IPS-11a (cell line): ENCODE results near the gene SRC.

Source experiments
- H3K4me3 ChIP-seq: one replicate; pipeline ENCODE4 v1.5.1; 2013; ENCODE audit warnings: low read depth, low read length, control low read depth

SRC gene

DNA sequence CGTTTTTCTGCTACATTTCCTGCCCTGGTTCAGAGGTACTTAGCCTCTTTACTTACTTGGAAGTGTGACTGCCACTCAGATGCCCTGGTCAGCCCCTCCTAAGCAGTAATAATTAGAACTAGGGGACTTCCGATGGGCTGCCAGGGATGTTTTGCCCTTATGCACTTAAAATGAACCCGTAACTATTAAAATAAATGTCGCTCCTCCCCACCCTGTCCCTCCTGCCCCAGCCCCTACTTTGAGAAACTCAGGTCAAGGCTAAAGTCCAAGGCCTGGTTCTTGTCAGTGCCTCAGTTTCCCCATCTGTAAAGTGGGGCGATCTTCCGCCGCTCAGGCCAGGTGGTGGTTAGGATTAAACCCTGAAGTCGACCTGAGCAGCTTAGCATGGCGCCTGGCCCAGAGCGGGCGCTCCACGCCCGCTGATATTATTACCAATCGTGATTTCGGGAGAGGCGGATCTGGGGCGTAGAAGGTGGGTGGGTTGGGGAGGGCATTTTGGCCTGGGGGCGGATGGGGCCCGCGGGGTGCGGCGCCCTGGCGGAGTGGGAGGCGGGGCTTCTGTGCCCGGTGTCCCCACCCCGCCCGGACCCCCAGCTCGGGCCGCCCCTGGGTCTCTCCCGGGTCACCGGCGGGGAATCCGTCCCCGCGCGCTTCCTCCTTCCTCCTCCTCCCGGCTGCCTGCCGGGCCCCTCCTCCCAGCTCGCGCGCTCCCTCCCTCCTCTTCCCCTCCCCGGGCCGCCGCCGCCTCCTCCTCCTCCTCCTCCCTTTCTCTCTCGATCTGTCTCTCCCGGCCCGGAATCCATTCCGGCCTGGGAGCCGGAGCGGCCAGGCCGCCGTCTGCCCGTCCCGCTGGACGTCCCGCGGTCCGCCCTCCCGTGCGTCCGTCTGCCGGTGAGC, at the start of gene SRC:
TSS of gene SRC (plus strand) at position 802 of the 897 bp plus-strand sequence. CDS start 38,014 bp downstream, outside the sequence.
- H3K4me3 ChIP-seq = peak within 1 kb of the TSS; percentile 40

DNA sequence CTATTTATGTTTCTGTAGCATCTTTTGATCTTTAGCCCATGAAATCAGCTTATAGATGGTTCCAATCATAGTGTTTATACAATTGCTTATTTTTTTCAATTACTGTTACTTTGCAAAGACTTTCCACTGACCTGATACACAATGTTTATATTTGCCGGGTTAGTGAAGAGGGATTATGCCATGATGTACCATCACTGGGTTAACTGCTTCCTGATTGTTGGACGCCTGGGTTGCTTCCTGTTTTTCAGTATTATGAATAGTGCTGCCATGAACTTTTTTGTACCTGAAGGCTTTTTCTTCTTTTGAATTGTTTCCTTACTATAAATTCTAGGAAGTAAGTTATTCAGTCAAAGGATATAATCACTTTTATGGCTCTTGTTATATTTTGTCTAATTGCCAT, 49.6 kb upstream of the SRC start:
- no peak overlapping the region for H3K4me3 ChIP-seq

DNA sequence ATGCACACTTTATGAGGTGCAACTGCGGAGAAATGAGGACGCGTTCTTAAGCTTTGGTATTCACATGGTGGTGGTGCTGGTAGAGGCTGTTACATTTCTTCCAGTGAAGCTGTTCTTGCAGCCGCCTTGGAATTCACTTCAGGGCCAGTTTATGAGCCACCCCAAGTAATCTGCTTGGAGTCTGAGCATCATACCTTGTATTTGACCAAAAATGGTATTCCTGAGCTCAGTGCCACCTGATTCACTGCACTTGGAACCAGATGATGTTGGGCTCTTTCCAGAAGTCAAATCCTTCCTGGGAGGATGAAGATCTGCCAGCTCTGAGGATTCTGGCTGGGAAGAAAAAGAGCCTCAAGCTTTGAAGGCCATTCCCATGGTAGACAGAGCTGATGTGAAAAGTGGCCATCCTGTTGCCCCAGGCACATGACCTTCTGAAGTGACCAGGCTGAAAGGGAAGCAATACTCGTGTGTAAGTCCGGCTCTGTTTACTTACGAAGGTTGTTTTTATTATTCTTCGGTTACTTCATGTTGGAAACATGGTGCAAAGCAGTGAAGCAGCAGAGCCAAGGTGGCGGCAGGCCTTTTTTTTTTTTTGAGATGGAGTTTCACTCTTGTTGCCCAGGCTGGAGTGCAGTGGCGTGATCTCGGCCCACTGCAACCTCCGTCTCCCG, 48.7 kb upstream of the SRC start:
- no peak overlapping the region for H3K4me3 ChIP-seq

DNA sequence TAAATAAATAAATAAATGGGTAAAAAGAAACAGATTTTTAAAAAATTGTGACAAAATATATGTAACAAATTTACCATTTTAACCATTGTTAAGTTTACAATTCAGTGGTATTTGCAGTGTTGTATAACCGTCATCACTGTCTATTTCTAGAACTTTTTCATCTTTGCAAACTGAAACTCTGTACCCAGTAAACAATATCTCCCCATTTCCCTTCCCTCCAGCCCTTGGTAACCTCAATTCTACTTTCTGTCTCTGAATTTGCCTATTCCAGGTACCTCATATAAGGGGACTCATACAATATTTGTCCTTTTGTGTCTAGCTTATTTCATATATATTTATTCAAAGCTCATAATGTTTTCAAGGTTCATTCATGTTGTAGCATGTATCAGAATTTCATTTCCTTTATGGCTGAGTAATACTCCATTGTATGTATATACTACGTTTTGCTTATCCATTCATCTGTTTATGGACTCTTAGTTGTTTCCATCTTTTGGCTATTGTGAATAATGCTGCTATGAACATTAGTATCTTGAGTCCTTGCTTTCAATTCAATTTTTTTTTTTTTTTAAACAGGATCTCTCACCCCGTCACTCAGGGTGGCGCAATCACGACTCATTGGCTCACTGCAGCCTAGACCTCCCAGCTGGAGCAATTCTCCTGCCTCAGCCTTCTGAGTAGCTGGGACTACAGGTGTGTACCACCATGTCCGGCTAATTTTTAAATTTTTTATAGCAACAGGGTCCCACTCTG, 47.6 kb upstream of the SRC start:
- H3K4me3 ChIP-seq = no peak overlapping the region

DNA sequence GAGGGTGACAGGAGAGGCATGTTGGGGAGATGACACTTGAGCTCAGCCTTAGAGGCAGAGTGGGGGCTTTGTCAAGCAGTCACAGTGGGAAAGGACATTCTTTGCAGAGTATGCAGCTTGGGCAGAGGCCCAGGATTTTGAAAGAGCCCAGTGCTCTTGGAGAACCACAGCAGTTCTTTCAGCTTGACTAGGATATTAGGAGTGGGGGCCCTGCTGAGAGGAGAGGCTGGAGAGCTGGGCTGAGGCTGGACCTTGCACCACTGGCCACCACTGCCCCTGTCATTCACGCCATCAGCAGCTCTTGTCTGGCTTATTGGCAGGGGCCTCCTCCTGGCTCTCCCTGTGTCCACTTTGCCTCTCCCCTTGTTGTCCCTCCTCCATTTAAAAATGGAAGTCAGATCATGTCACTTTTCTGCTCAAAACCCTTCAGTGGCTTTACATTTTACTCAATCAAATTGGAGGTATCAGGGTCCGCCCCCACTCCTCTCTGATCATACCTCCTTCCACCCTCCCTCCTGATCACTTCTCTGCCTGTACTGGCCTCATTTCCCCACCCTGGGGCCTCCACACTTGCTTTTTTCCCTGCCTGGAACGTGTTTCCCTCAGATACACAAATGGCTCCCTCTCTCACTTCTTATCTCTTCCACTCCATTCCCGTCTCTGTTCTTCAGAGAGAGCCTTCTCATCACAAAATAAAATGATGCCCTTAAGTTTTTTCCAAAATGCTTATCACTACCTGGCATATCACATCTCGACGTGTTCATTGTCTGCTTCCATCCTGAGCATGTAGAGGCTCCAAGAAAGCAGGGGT, 46.0 kb upstream of the SRC start:
- no peak overlapping the region for H3K4me3 ChIP-seq

DNA sequence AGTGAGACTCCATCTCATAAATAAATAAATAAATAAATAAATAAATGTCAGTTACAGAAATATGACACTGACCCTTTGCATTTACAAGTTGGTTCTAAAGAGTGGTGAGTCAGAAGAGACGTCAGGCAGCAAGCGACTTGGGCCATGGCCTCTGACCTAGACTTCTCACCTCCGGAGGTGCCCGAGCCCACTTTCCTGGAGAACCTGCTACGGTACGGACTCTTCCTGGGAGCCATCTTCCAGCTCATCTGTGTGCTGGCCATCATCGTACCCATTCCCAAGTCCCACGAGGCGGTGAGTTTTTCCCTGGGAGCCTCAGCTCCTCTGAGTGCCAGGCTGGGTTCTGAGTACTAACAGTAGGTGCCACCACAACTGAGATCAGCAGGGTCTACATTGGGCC, 44.8 kb upstream of the SRC start:
- H3K4me3 ChIP-seq = no peak overlapping the region

DNA sequence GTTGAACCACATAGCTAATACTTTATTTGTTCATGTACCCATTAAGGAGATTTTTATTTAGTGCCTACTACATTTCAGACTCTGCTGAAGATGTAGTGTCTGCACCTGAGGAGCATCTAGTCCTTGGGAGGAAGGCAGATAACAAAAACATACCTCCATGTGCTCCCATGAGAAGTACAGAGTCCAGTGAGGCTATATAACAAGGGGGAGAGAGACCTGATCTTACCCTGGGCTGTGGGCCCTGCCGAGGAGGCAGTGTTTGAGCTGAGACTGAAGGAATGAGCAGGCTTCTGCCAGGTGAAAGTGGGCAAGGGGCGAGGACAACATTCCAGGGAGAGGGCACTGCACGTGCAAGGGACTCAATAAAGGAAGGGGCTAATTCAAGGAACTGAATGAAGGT, 44.4 kb upstream of the SRC start:
- H3K4me3 ChIP-seq = no peak overlapping the region

DNA sequence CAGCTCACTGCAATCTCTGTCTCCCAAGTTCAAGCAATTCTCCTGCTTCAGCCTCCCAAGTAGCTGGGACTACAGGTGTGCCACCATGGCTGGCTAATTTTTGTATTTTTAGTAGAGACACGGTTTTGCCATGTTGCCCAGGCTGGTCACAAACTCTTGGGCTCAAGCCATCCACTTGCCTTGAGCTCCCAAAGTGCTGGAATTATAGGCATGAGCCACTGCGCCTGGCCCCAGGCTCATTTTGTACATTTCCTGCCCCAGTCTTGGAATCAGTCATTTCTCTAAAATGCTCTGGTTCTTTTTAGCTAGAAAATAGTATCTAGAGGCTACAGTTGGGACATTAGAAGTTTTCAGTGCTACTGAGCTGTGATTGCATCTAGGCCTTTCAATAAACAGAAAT, 43.0 kb upstream of the SRC start:
- no peak overlapping the region for H3K4me3 ChIP-seq

DNA sequence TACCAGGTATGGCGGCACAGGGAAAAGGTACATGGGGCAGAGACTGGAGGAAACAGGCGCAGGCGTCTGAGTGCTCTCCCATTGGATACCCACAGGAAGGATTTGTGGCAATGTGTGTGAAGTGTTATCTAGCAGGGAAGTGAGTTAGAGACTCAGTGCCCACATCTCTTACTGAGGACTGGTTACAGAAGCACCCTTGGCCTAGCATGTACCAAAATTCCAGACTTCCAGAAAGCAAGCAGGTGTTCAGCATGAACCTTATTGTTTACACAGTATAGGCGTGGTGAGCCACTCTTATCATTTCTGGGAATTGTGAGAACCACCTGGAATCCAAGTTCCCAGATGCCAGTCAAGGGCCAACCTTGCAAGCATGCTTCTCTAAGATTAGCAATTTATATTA, 42.3 kb upstream of the SRC start:
- H3K4me3 ChIP-seq = no peak overlapping the region

DNA sequence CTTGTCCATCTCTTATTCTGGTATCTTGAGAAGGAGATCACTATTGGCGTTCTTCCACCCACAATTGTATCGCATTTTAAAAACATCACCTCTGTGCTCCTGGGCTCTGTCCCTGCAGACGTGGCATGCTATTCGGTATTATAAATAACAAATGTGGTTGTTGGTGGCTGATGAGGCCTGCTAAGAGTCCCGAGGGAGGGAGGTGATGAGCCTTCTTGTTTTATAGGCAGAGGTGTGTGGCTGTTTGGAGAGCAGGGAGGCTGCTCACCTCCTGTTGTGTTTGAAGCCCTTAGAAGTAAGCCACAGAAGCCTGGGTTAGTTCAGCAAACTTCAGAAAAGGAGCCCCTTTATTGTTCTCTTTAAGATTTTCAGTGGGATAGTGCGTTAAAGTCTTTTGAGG, 40.9 kb upstream of the SRC start:
- no peak overlapping the region for H3K4me3 ChIP-seq

DNA sequence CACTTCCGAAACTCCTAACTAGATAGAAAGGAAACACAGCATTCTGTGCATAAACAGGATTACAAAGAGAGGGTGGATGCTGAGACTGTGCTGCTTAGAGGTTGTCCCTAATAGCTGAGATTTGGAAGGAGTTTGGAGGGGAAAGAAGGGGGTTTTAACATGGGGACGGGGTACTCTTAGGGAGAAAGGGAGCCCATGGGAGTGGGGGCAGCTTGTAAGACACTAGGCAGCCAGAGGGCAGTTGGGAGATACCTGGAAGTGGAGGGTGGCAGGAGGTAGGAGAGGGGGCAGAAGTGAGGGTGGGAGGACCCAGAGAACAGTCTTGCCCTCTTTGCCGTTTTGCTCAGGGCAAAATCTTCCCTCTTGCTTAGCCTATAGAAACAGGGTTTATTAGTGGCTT, 40.1 kb upstream of the SRC start:
- no peak overlapping the region for H3K4me3 ChIP-seq

DNA sequence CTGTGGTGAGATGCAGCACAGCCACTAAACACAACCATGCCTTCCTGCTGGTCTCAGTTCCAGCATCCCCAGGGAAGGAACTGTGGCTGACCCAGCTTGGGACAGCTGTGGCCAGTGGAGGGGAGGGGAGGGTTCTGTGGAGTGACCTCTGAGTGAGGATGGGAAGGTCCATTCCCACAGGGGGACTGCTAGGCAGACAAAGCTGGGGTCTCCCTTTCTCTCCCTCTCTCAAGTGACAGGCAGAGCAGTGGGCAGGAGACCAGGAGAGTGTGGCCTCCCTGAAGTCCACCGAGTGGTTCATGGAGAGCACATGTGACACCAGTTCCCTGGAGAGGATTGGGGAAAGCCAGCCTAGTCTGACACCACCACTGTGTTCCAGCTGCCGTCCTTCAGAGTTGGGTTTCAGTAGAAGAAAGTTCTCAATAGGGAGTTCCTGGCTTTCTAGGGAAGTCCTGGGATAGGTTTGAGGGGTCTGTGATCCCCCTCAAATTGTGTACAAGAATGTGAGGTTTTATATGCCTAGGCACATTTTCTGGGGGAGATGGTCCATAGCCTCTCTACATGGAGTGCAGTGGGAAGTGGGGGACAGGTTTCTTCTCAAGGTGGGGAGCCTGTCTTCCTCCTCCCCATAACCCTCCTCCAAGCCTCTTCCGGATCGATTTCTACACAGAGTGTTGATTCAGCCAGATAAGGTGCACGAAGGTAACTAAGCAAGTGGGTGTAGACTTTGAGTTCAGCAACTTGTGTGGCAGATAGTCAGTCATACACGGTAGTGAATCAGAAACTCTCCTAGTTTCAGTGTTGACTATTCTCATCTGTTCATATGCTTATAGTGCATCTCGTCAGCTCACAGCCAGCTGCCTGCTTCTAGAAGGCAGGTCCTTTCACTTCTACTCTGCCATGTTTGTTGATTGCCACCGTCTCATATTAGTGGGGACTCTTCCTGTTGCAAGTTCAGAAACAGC, 37.6 kb upstream of the SRC start:
- H3K4me3 ChIP-seq = no peak overlapping the region

DNA sequence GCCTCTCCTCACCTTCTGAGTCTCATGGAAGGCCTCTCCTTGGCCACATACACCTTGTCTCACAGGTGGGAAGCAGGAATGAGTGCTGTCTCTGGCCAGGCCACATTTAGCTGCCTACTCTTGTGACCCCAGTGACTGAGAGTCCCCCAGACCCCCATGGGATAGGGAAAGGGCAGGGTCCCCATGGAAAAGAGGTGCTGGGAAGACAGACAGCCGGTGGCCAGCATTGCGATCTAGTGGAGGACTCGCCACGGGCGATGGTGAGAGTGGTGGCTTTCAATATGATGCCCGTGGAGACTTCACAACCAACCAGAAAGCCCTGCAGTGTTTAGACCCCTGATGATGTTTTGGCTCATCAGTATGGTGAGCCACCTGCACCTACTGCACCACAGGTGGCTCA, 36.6 kb upstream of the SRC start:
- H3K4me3 ChIP-seq = no peak overlapping the region

DNA sequence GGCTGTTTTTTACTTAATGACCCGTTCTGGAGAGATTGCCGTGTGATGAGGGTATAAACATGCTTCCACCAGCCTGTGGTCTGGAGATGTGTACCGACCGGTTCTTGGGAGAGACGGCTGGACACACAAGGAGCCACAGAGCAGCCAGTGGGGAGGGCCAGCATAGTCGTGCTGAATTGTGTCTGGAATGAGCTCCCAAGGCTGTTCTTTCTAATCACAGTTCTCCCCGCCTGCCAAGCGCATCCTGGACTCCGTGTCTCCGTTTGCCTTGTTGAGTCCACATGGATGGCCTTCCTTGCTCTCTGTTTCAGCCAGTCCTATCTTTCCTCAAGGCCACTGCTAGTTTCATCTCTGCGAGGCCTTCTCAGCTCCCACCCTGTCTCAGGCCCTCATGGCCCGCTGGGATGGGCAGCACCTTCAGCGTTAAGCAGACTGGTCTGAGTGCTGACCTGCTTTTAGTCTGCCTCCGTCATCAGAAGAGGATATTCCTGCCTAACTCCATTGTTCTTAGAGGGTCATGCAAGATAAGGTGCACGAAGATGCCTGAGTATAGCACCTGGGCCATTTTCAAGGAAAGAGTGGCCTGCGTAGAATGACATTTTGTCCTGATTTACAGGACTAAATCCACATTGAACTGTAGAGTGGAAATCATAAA, 35.9 kb upstream of the SRC start:
- no peak overlapping the region for H3K4me3 ChIP-seq

DNA sequence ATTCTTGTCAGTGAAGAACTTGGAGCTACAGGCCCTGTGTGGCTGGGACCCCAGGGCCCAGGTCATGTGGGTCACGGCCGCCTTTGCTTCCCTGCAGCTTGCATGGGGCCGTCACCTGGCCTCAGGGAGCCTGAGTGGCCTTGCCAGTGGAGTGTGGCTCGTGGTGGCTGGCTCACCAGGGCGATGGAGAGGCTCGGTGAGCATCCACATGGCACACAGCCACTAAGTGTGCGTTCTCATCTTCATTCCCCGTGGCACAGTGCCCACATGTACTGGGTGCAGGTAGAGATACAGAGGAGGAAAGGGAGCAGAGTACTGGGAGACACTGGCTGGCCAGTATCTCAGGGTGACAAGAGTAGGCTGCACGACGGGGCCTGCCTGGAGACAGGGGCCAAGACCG, 35.0 kb upstream of the SRC start:
- H3K4me3 ChIP-seq = no peak overlapping the region

DNA sequence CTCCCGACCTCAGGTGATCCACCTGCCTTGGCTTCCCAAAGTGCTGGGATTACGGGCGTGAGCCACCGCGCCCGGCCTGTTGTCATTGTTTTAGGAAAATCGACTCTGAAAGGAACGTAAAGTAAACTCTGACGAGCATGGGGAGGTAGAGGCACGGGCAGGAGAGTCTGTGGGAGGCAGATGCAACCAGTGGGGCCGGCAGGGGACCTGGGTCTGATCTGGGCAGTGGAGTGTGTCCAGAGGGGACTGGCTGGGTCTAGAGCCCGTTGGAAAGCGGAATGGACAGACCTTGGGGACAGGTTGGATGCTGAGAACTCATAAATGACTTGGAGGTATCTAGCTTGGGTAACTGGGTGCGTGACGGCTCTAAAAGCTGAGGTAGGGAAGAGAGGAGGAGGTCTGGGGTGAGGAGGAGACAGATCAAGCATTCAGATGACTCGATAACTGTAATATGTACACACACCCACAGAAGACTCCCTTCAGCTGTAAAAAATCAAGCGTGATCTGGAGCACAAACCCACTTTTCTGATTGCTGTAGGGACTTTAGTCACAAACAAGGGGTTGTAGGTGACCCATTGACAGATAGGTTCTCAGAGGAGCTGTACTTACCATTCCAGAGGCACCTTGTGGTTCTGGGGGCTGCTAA, 34.1 kb upstream of the SRC start:
- no peak overlapping the region for H3K4me3 ChIP-seq

DNA sequence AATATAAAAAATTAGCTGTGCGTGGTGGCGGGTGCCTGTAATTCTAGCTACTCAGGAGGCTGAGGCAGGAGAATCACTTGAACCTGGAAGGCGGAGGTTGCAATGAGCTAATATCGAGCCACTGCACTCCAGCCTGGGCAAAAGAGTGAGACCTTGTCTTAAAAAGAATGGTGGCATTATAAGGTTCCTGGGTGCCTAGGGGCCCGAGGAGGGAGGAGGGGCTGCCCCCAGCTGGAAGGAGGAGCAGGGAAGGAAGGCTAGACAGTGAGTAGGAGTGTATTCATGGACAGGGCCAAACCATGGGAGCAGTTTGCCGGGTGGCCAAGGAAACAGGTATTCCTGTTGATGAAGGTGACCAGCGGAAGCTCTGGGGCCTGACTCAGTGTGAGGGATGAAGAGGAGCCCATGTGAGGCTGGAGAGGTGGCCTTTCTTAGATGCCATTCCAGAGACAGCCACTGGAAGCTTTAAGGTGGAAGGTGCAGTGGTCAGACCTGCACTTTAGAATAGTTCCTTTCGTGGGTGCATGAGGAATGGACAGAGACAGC, 32.3 kb upstream of the SRC start:
- no peak overlapping the region for H3K4me3 ChIP-seq

DNA sequence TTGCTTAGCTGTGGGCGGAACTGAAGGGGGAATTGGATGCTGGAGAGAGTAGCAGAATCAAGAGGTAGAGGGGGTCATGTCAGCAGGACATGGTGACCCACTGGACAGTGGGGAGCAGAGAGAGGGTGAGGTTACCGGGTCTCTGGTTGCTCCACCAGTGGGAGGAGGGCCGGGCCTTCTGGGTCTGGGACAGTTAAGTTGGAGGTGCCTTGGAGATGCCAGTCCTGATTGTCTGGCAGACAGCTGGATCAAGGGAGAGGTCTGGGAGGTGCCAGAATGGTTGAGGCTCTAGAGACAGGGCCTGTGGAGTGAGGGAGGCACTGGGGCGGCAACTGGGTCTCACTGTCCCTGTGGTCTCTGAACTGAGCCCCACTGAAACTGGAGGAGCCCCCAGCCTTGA, 31.8 kb upstream of the SRC start:
- no peak overlapping the region for H3K4me3 ChIP-seq
